Neuronal stem cell (in vitro differentiated cells): ENCODE data around the gene MAPKAP1.
"Not testable (repeated sequence)": the region's sequence is repeated elsewhere in the genome, so short reads cannot be mapped to it uniquely, and the experiment has no call there.

ENCODE experiments used
- DNase-seq: peaks from one replicate; pipeline ENCODE4 v3.0.0-alpha.2; 2013; ENCODE audit warnings: low spot score
- H2AFZ ChIP-seq: one replicate; pipeline ENCODE4 v1.6.1; 2013; ENCODE audit warnings: mild to moderate bottlenecking, low read length, inconsistent platforms
- H2AK5ac ChIP-seq: 2 replicates; pipeline ENCODE4 v1.6.1; 2013; ENCODE audit warnings: low read depth, mild to moderate bottlenecking, inconsistent platforms, low read length, moderate library complexity, mixed read lengths
- H2BK120ac ChIP-seq: 2 replicates; pipeline ENCODE4 v1.6.1; 2013; ENCODE audit warnings: low read depth, mild to moderate bottlenecking, inconsistent platforms, low read length, moderate library complexity, mixed read lengths
- H2BK12ac ChIP-seq: one replicate; pipeline ENCODE4 v1.6.1; 2013; ENCODE audit warnings: low read length, inconsistent platforms
- H2BK15ac ChIP-seq: 2 replicates; pipeline ENCODE4 v1.6.1; 2013; ENCODE audit warnings: mild to moderate bottlenecking, low read length, inconsistent platforms, mixed read lengths
- H2BK5ac ChIP-seq: one replicate; pipeline ENCODE4 v1.6.1; 2013; ENCODE audit warnings: inconsistent platforms, mild to moderate bottlenecking, low read length, moderate library complexity
- H3K14ac ChIP-seq: one replicate; pipeline ENCODE4 v1.6.1; 2013; ENCODE audit warnings: low read length, inconsistent platforms
- H3K18ac ChIP-seq: 2 replicates; pipeline ENCODE4 v1.6.1; 2013; ENCODE audit warnings: low read length, inconsistent platforms
- H3K23ac ChIP-seq: 2 replicates; pipeline ENCODE4 v1.6.1; 2013; ENCODE audit warnings: low read depth, mild to moderate bottlenecking, mixed read lengths, low read length, inconsistent platforms; ENCODE audit not compliant: poor library complexity
- H3K27ac ChIP-seq: replicated peaks from 3 replicates; pipeline ENCODE4 v1.5.1; 2013; ENCODE audit warnings: low read length, inconsistent platforms
- H3K27me3 ChIP-seq, 3 experiments: 2 replicates each; pipeline ENCODE4 v1.6.1; 2013; ENCODE audit warnings: low read length in 3 of 3, mild to moderate bottlenecking in 2 of 3, inconsistent platforms in 1 of 3, low read depth in 1 of 3, mixed read lengths in 1 of 3, moderate library complexity in 1 of 3; ENCODE audit not compliant: control insufficient read depth in 3 of 3, insufficient read depth in 3 of 3
- H3K36me3 ChIP-seq, 2 donors: replicated peaks in 1 of 2; 2 replicates each; pipeline ENCODE4 v1.6.1; 2013; ENCODE audit warnings: low read length in 2 of 2; ENCODE audit not compliant: control insufficient read depth in 2 of 2, insufficient read depth in 2 of 2
- H3K4ac ChIP-seq: 2 replicates; pipeline ENCODE4 v1.6.1; 2013; ENCODE audit warnings: inconsistent platforms, mild to moderate bottlenecking, low read length, moderate library complexity
- H3K4me1 ChIP-seq, 2 donors: 1 replicate in 1 of 2; 2 replicates in 1 of 2; pipeline ENCODE4 v1.6.1; 2013; ENCODE audit warnings: low read length in 2 of 2, low read depth in 1 of 2; ENCODE audit not compliant: control insufficient read depth in 2 of 2, insufficient read depth in 1 of 2
- H3K4me2 ChIP-seq: one replicate; pipeline ENCODE4 v1.6.1; 2013; ENCODE audit warnings: mild to moderate bottlenecking, low read length, inconsistent platforms; ENCODE audit not compliant: insufficient read depth, poor library complexity, severe bottlenecking
- H3K4me3 ChIP-seq, 2 donors: 2 replicates each; pipeline ENCODE4 v1.5.1; 2013; ENCODE audit warnings: low read length in 2 of 2, mild to moderate bottlenecking in 2 of 2, inconsistent platforms in 1 of 2, moderate library complexity in 1 of 2
- H3K79me1 ChIP-seq: one replicate; pipeline ENCODE4 v1.6.1; 2013; ENCODE audit warnings: low read depth, mild to moderate bottlenecking, inconsistent platforms, low read length, moderate library complexity
- H3K9ac ChIP-seq: one replicate; pipeline ENCODE4 v1.6.1; 2013; ENCODE audit warnings: mild to moderate bottlenecking, low read depth, low read length, inconsistent platforms; ENCODE audit not compliant: poor library complexity
- H3K9me3 ChIP-seq, 2 donors: replicated peaks in 1 of 2; 2 replicates each; pipeline versions ENCODE3 to v1.6.1; 2013; ENCODE audit warnings: low read length in 2 of 2, mild to moderate bottlenecking in 2 of 2, inconsistent platforms in 1 of 2, low read depth in 1 of 2, mixed read lengths in 1 of 2, moderate library complexity in 1 of 2; ENCODE audit not compliant: control insufficient read depth in 2 of 2, insufficient read depth in 1 of 2
- H4K8ac ChIP-seq: one replicate; pipeline ENCODE4 v1.6.1; 2013; ENCODE audit warnings: low read depth, mild to moderate bottlenecking, inconsistent platforms, low read length, moderate library complexity
- H4K91ac ChIP-seq: one replicate; pipeline ENCODE4 v1.6.1; 2013; ENCODE audit warnings: low read length, low read depth, mild to moderate bottlenecking, inconsistent platforms; ENCODE audit not compliant: poor library complexity
- WGBS, 2 donors: extraction: QIAGEN DNeasy Blood & Tissue Kit; methylation state at CpG; one replicate each; pipeline ENCODE4 v1.1.7; 2013; ENCODE audit warnings: missing lambda C conversion rate in 2 of 2, mixed read lengths in 1 of 2; ENCODE audit not compliant: insufficient read length in 2 of 2, insufficient replicate concordance in 1 of 2; ENCODE audit errors: extremely low coverage in 2 of 2; 5-methylcytosine and 5-hydroxymethylcytosine counted together

MAPKAP1 gene

GRCh38 chr9:125580701-125581286 lies 126.2 kb downstream of the MAPKAP1 start:
- no peak overlapping the region for H3K9ac ChIP-seq
- no peak overlapping the region for H2BK120ac ChIP-seq
- no peak overlapping the region for H3K27ac ChIP-seq
- H3K4ac ChIP-seq = no peak overlapping the region
- H3K4me3 ChIP-seq = no peak overlapping the region
- no peaks in the 10 kb centered on the region for H3K27me3 ChIP-seq
- H3K36me3 ChIP-seq = peaks cover 0 to 22% of the 10 kb centered on the region in 2 donors
- H2AK5ac ChIP-seq = no peak overlapping the region
- no peak overlapping the region for H3K18ac ChIP-seq
- peaks cover 3 to 7% of the 10 kb centered on the region in 2 donors for H3K9me3 ChIP-seq
- H3K23ac ChIP-seq = no peak overlapping the region
- DNase-seq = no peak
- H3K4me1 ChIP-seq = no peaks in the 10 kb centered on the region
- no CpG with 5 or more reads among the region's 4 CpGs for WGBS, 2 donors
- H3K79me1 ChIP-seq = no peaks in the 10 kb centered on the region
- H2BK12ac ChIP-seq = no peak overlapping the region
- H2AFZ ChIP-seq = no peak overlapping the region
- H4K91ac ChIP-seq = no peak overlapping the region
- no peak overlapping the region for H4K8ac ChIP-seq
- no peak overlapping the region for H3K4me2 ChIP-seq
- no peak overlapping the region for H2BK5ac ChIP-seq
- no peak overlapping the region for H3K14ac ChIP-seq
- H2BK15ac ChIP-seq = no peak overlapping the region

- Histone ChIP-seq H3K9ac (no peak overlapping the region), H4K8ac (no peak overlapping the region), H3K27me3 (no peaks in the 10 kb centered on the region), H3K9me3 (peaks cover 4 to 8% of the 10 kb centered on the region in 2 donors), H3K4me1 (no peaks in the 10 kb centered on the region), H2AFZ (no peak overlapping the region), H2AK5ac (no peak overlapping the region), H2BK120ac (no peak overlapping the region), H2BK5ac (no peak overlapping the region), H3K4me2 (no peak overlapping the region), H3K23ac (no peak overlapping the region), H3K18ac (no peak overlapping the region), H3K27ac (no peak overlapping the region), H3K14ac (no peak overlapping the region), H3K79me1 (no peaks in the 10 kb centered on the region), H2BK15ac (no peak overlapping the region), H3K4me3 (no peak overlapping the region), H3K36me3 (peaks cover 0 to 17% of the 10 kb centered on the region in 2 donors), H2BK12ac (no peak overlapping the region), H4K91ac (no peak overlapping the region), H3K4ac (no peak overlapping the region)
- WGBS, 2 donors = no CpG with 5 or more reads among the region's 12 CpGs
- no peak for DNase-seq
These were observed 127.7 kb downstream of the MAPKAP1 start for GRCh38 chr9:125579030-125579932.

GRCh38 chr9:125574126-125574877 lies 132.7 kb downstream of the MAPKAP1 start:
- H3K4me1 ChIP-seq = no peaks in the 10 kb centered on the region
- H4K91ac ChIP-seq = no peak overlapping the region
- no peaks in the 10 kb centered on the region for H3K79me1 ChIP-seq
- H3K27ac ChIP-seq = no peak overlapping the region
- no peak overlapping the region for H2BK120ac ChIP-seq
- H3K23ac ChIP-seq = no peak overlapping the region
- WGBS, 2 donors = no CpG with 5 or more reads among the region's 2 CpGs
- H3K36me3 ChIP-seq = peaks cover 0 to 1% of the 10 kb centered on the region in 2 donors
- peaks cover 9 to 32% of the 10 kb centered on the region in 2 donors for H3K9me3 ChIP-seq
- no peaks in the 10 kb centered on the region for H3K27me3 ChIP-seq
- no peak overlapping the region for H3K4ac ChIP-seq
- no peak overlapping the region for H3K18ac ChIP-seq
- no peak overlapping the region for H3K14ac ChIP-seq
- no peak overlapping the region for H2AFZ ChIP-seq
- H3K4me2 ChIP-seq = no peak overlapping the region
- H4K8ac ChIP-seq = no peak overlapping the region
- H2AK5ac ChIP-seq = no peak overlapping the region
- no peak overlapping the region for H2BK5ac ChIP-seq
- no peak overlapping the region for H3K4me3 ChIP-seq
- no peak overlapping the region for H3K9ac ChIP-seq
- no peak overlapping the region for H2BK15ac ChIP-seq
- no peak overlapping the region for H2BK12ac ChIP-seq
- DNase-seq = no peak

- H2BK120ac ChIP-seq, H3K4ac ChIP-seq, H2AK5ac ChIP-seq, H3K4me1 ChIP-seq, DNase-seq, H3K27ac ChIP-seq, H2BK12ac ChIP-seq, H3K14ac ChIP-seq, H3K9ac ChIP-seq, H3K36me3 ChIP-seq, H3K18ac ChIP-seq, H3K23ac ChIP-seq, H3K79me1 ChIP-seq, H3K27me3 ChIP-seq, H4K8ac ChIP-seq, H3K4me2 ChIP-seq, H2BK5ac ChIP-seq, H3K4me3 ChIP-seq, H4K91ac ChIP-seq, H2AFZ ChIP-seq, H2BK15ac ChIP-seq: not testable (repeated sequence)
- H3K9me3 ChIP-seq = peaks cover 9 to 32% of the 10 kb centered on the region in 2 donors
- WGBS, 2 donors = no CpG with 5 or more reads among the region's 1 CpG
These were observed 134.5 kb downstream of the MAPKAP1 start for GRCh38 chr9:125572461-125572860.
